ENCODE results near the gene PSMB5. TPM values are rescaled to one million over a fixed set of nuclear protein-coding genes. Genes with fewer than 3 reads are reported as not detected.

Gene PSMB5
- total and polyA plus RNA-seq, 4 donors: 74.0 to 152 (median 95.4) TPM

GRCh38 chr14:23062002-23062401 lies 27.3 kb upstream of the PSMB5 start:
- H3K4me1 ChIP-seq (ENCODE audit: control insufficient read depth in 4 of 4, insufficient read depth in 4 of 4, low read length in 3 of 4): peaks cover 4 to 11% (median 8%) of the 10 kb centered on the region in 4 donors
- H3K27ac ChIP-seq (ENCODE audit: low read depth in 1 of 2, low read length in 2 of 2): no peak overlapping the region
- no peak overlapping the region for H3K4me3 ChIP-seq (ENCODE audit: low read depth in 1 of 3, low read length in 3 of 3)
- no peak for DNase-seq (ENCODE audit: low spot score)
- H3K9me3 ChIP-seq (ENCODE audit: control insufficient read depth in 4 of 4, low read length in 3 of 4): no peaks in the 10 kb centered on the region
- no peak overlapping the region for H3K9ac ChIP-seq (ENCODE audit: low read depth in 1 of 2, low read length in 2 of 2)
- 40% methylated on average over 4 of the region's 4 CpGs for WGBS
- H3K36me3 ChIP-seq (ENCODE audit: control insufficient read depth in 4 of 4, insufficient read depth in 3 of 4, low read depth in 1 of 4, low read length in 3 of 4): peaks cover 20 to 67% (median 48%) of the 10 kb centered on the region in 4 donors
- peak; percentile 35 for TF ChIP-seq YY1 (IDR thresholded peaks at IDR 0.05)
- no peak for TF ChIP-seq CTCF (IDR thresholded peaks at IDR 0.05; ENCODE audit: low read depth, low read length, missing input control)
- TF ChIP-seq FOXA1 (IDR thresholded peaks at IDR 0.05): no peak
- TF ChIP-seq, protein P1, sequence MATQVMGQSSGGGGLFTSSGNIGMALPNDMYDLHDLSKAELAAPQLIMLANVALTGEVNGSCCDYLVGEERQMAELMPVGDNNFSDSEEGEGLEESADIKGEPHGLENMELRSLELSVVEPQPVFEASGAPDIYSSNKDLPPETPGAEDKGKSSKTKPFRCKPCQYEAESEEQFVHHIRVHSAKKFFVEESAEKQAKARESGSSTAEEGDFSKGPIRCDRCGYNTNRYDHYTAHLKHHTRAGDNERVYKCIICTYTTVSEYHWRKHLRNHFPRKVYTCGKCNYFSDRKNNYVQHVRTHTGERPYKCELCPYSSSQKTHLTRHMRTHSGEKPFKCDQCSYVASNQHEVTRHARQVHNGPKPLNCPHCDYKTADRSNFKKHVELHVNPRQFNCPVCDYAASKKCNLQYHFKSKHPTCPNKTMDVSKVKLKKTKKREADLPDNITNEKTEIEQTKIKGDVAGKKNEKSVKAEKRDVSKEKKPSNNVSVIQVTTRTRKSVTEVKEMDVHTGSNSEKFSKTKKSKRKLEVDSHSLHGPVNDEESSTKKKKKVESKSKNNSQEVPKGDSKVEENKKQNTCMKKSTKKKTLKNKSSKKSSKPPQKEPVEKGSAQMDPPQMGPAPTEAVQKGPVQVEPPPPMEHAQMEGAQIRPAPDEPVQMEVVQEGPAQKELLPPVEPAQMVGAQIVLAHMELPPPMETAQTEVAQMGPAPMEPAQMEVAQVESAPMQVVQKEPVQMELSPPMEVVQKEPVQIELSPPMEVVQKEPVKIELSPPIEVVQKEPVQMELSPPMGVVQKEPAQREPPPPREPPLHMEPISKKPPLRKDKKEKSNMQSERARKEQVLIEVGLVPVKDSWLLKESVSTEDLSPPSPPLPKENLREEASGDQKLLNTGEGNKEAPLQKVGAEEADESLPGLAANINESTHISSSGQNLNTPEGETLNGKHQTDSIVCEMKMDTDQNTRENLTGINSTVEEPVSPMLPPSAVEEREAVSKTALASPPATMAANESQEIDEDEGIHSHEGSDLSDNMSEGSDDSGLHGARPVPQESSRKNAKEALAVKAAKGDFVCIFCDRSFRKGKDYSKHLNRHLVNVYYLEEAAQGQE (IDR thresholded peaks at IDR 0.05): no peak
- no peak for TF ChIP-seq RAD21 (IDR thresholded peaks at IDR 0.05)
- TF ChIP-seq JUND (IDR thresholded peaks at IDR 0.05): peak in 1 of 2 donors; percentile 80
- TF ChIP-seq RXRA (IDR thresholded peaks at IDR 0.05): no peak
- no peak for TF ChIP-seq SP1 (IDR thresholded peaks at IDR 0.05)
- peak in 1 of 2 donors; percentile 7 for TF ChIP-seq HNF4A (conservative IDR thresholded peaks at IDR 0.05)
- H3K27me3 ChIP-seq (ENCODE audit: control insufficient read depth in 4 of 4, insufficient read depth in 4 of 4, low read length in 3 of 4): no peaks in the 10 kb centered on the region

- Histone ChIP-seq H3K9ac (ENCODE audit: low read depth in 1 of 2, low read length in 2 of 2) (no peak overlapping the region), H3K4me1 (ENCODE audit: control insufficient read depth in 4 of 4, insufficient read depth in 4 of 4, low read length in 3 of 4) (peaks cover 4 to 17% (median 13%) of the 10 kb centered on the region in 4 donors), H3K4me3 (ENCODE audit: low read depth in 1 of 3, low read length in 3 of 3) (no peak overlapping the region), H3K27me3 (ENCODE audit: control insufficient read depth in 4 of 4, insufficient read depth in 4 of 4, low read length in 3 of 4) (no peaks in the 10 kb centered on the region), H3K27ac (ENCODE audit: low read depth in 1 of 2, low read length in 2 of 2) (no peak overlapping the region), H3K9me3 (ENCODE audit: control insufficient read depth in 4 of 4, low read length in 3 of 4) (no peaks in the 10 kb centered on the region), H3K36me3 (ENCODE audit: control insufficient read depth in 4 of 4, insufficient read depth in 3 of 4, low read depth in 1 of 4, low read length in 3 of 4) (peaks cover 20 to 56% (median 40%) of the 10 kb centered on the region in 4 donors)
- 94% methylated on average over 17 of the region's 17 CpGs for WGBS
- TF ChIP-seq FOXA2 (IDR thresholded peaks at IDR 0.05): no peak
- TF ChIP-seq HNF4A (conservative IDR thresholded peaks at IDR 0.05): no peak
- no peak for TF ChIP-seq TAF1 (conservative IDR thresholded peaks at IDR 0.05)
- TF ChIP-seq FOXA1 (IDR thresholded peaks at IDR 0.05): no peak
- no peak for TF ChIP-seq MAX (IDR thresholded peaks at IDR 0.05)
- no peak for TF ChIP-seq NR2F2 (IDR thresholded peaks at IDR 0.05)
- TF ChIP-seq CTCF (IDR thresholded peaks at IDR 0.05; ENCODE audit: low read depth, low read length, missing input control): no peak
- TF ChIP-seq RAD21 (IDR thresholded peaks at IDR 0.05): no peak
- TF ChIP-seq, protein P1 (IDR thresholded peaks at IDR 0.05): no peak
- TF ChIP-seq EGR1 (IDR thresholded peaks at IDR 0.05; ENCODE audit: low read depth in 2 of 2): no peak
- no peak for TF ChIP-seq RXRA (IDR thresholded peaks at IDR 0.05)
- no peak for TF ChIP-seq YY1 (IDR thresholded peaks at IDR 0.05)
- no peak for TF ChIP-seq SP1 (IDR thresholded peaks at IDR 0.05)
- no peak for TF ChIP-seq ZBTB33 (IDR thresholded peaks at IDR 0.05)
- no peak for TF ChIP-seq HNF4G (IDR thresholded peaks at IDR 0.05)
- no peak for DNase-seq (ENCODE audit: low spot score)
These were observed 26.0 kb upstream of the PSMB5 start for GRCh38 chr14:23060536-23061260.
